B cell (primary cell): ENCODE measurements around the gene POP4. TPM values are rescaled to one million over a fixed set of nuclear protein-coding genes. Genes with fewer than 3 reads are reported as not detected.
A peak's percentile ranks its signal among the peaks of the same experiment; 100 is the strongest.
"Not testable (repeated sequence)": the region's sequence is repeated elsewhere in the genome, so short reads cannot be mapped to it uniquely, and the experiment has no call there.

Experiments used
- ATAC-seq: fragments of 200-7000 bp; cut with Tn5 transposase; one replicate; pipeline ENCODE4 v1.10.0; 2021; ENCODE audit warnings: low read depth, mild to moderate bottlenecking, moderate number of reproducible peaks, moderate library complexity
- CTCF ChIA-PET: fragments of 350-600 bp; sonication (Branson Sonifier 250); formaldehyde crosslinking; loops from one replicate; lab custom pipeline; 2021; ENCODE audit warnings: antibody characterized with exemption, inconsistent platforms; lab: Charles Lee
- POLR2A ChIA-PET: fragments of 350-600 bp; sonication (Branson Sonifier 250); formaldehyde crosslinking; loops from one replicate; lab custom pipeline; 2021; ENCODE audit warnings: antibody characterized with exemption; lab: Charles Lee
- DNase-seq: peaks from one replicate; pipeline ENCODE4 v3.0.0; 2013
- H2AFZ ChIP-seq: 2 replicates; pipeline ENCODE4 v1.6.1; 2012; ENCODE audit warnings: mild to moderate bottlenecking, low read depth, low read length; ENCODE audit not compliant: insufficient read depth, poor library complexity, severe bottlenecking
- H3K27ac ChIP-seq, 2 donors: 1 replicate in 1 of 2; 2 replicates in 1 of 2; pipeline ENCODE4 v1.5.1; 2012 to 2013; ENCODE audit warnings: low read length in 2 of 2, mild to moderate bottlenecking in 2 of 2, moderate library complexity in 1 of 2
- H3K27me3 ChIP-seq, 4 experiments: fragments of 200-600 bp in 1 of 4; sonication (generic) in 1 of 4; replicated peaks in 1 of 4; 1 replicate in 2 of 4; 2 replicates in 2 of 4; pipeline versions ENCODE4 v1.6.1 to v1.7.0; 2013 to 2016; ENCODE audit warnings: low read length in 3 of 4, mild to moderate bottlenecking in 2 of 4, mixed read lengths in 1 of 4, moderate library complexity in 1 of 4; ENCODE audit not compliant: insufficient read depth in 4 of 4, control insufficient read depth in 3 of 4; ENCODE audit errors: control extremely low read depth in 1 of 4
- H3K36me3 ChIP-seq, 2 experiments: replicated peaks in 1 of 2; 1 replicate in 1 of 2; 2 replicates in 1 of 2; pipeline versions ENCODE4 v1.6.1 to v1.7.1; 2013; ENCODE audit warnings: low read length in 1 of 2; ENCODE audit not compliant: insufficient read depth in 2 of 2, control insufficient read depth in 1 of 2; ENCODE audit errors: control extremely low read depth in 1 of 2, extremely low read depth in 1 of 2
- H3K4me1 ChIP-seq, 2 donors: fragments of 200-600 bp in 1 of 2; sonication (generic) in 1 of 2; 1 replicate in 1 of 2; 2 replicates in 1 of 2; pipeline versions ENCODE4 v1.5.1 to v1.6.1; 2013 to 2017; ENCODE audit warnings: low read length in 2 of 2; ENCODE audit not compliant: control insufficient read depth in 2 of 2, insufficient read depth in 2 of 2
- H3K4me2 ChIP-seq: replicated peaks from 2 replicates; pipeline ENCODE3; 2012; ENCODE audit warnings: mild to moderate bottlenecking, low read depth, low read length; ENCODE audit not compliant: poor library complexity, severe bottlenecking
- H3K4me3 ChIP-seq, 5 experiments: fragments of 200-600 bp in 1 of 5; sonication (generic) in 1 of 5; 1 replicate in 3 of 5; 2 replicates in 2 of 5; pipeline versions ENCODE4 v1.5.1 to v1.7.0; 2011 to 2016; ENCODE audit warnings: low read length in 4 of 5, mild to moderate bottlenecking in 4 of 5, low read depth in 2 of 5, control low read depth in 1 of 5, moderate library complexity in 1 of 5; ENCODE audit not compliant: insufficient read depth in 1 of 5; ENCODE audit errors: control extremely low read depth in 1 of 5, extremely low read depth in 1 of 5
- H3K79me2 ChIP-seq: fragments of 200-600 bp; sonication (generic); one replicate; pipeline ENCODE4 v1.6.0; 2016; ENCODE audit warnings: low read length; ENCODE audit not compliant: control insufficient read depth, insufficient read depth
- H3K9ac ChIP-seq: fragments of 200-600 bp; sonication (generic); 2 replicates; pipeline ENCODE4 v1.6.1; 2017; ENCODE audit warnings: mild to moderate bottlenecking, low read length, moderate library complexity
- H3K9me3 ChIP-seq, 3 donors: one replicate each; pipeline versions ENCODE4 v1.6.1 to v1.7.1; 2013; ENCODE audit warnings: low read length in 2 of 3; ENCODE audit not compliant: control insufficient read depth in 2 of 3, insufficient read depth in 1 of 3; ENCODE audit errors: control extremely low read depth in 1 of 3
- H4K20me1 ChIP-seq: 2 replicates; pipeline ENCODE4 v1.6.0; 2012; ENCODE audit warnings: mild to moderate bottlenecking, low read length; ENCODE audit not compliant: insufficient read depth, control insufficient read depth, poor library complexity, severe bottlenecking
- H3K27ac Mint-ChIP-seq: one replicate; pipeline ENCODE4 v1.8.0; 2021; ENCODE audit warnings: mixed read lengths
- H3K27me3 Mint-ChIP-seq: one replicate; pipeline ENCODE4 v1.8.0; 2021; ENCODE audit warnings: mixed read lengths
- H3K4me1 Mint-ChIP-seq: one replicate; pipeline ENCODE4 v1.8.0; 2021; ENCODE audit warnings: mixed read lengths
- H3K4me3 Mint-ChIP-seq: one replicate; pipeline ENCODE4 v1.8.0; 2021; ENCODE audit warnings: mixed read lengths
- H3K9me3 Mint-ChIP-seq: one replicate; pipeline ENCODE4 v1.8.0; 2022; ENCODE audit warnings: mixed read lengths; ENCODE audit not compliant: insufficient read depth
- EZH2 ChIP-seq: IDR thresholded peaks from 2 replicates; pipeline ENCODE4 v1.6.1; 2012; ENCODE audit warnings: borderline replicate concordance, low read depth, mild to moderate bottlenecking, moderate library complexity, low read length; ENCODE audit not compliant: insufficient read depth, poor library complexity, severe bottlenecking
- WGBS: methylation state at CpG from one replicate; pipeline ENCODE4 v1.1.5; 2013; ENCODE audit warnings: missing lambda C conversion rate; ENCODE audit not compliant: insufficient coverage; 5-methylcytosine and 5-hydroxymethylcytosine counted together
- intact Hi-C: fragments of 100-400 bp; cut with micrococcal nuclease; formaldehyde crosslinking; loops from one replicate; pipeline ENCODE4 v1.10.0; 2022
- polyA minus RNA-seq: library from RNA; depleted of rRNA, polyadenylated mRNA; stranded (reverse); fragments of >200 nt; gene quantifications from 2 replicates; pipeline ENCODE4 v1.2.3, GENCODE V29; 2012
- polyA plus RNA-seq: library from polyadenylated mRNA; depleted of rRNA; stranded (reverse); fragments of >200 nt; gene quantifications from 2 replicates; pipeline ENCODE4 v1.2.3, GENCODE V29; 2012
- total RNA-seq, 2 donors: library from RNA; stranded (reverse); fragments of 120-200 nt in 1 of 2; gene quantifications; 1 replicate in 1 of 2; 2 replicates in 1 of 2; pipeline versions ENCODE4 v1.2.3 to v1.2.4, GENCODE V29; 2013 to 2022
- TF ChIP-seq, protein P1 (sequence below): fragments of 200-600 bp; IDR thresholded peaks from one replicate; pipeline ENCODE4 v1.8.0; 2022; ENCODE audit warnings: antibody characterized with exemption, mild to moderate bottlenecking

Gene POP4, protein sequence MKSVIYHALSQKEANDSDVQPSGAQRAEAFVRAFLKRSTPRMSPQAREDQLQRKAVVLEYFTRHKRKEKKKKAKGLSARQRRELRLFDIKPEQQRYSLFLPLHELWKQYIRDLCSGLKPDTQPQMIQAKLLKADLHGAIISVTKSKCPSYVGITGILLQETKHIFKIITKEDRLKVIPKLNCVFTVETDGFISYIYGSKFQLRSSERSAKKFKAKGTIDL
- total RNA-seq = 56.0 and 58.9 TPM in 2 replicates
- 75.9 TPM for total RNA-seq (2013)
- polyA plus RNA-seq = 61.2 and 80.9 TPM in 2 replicates
- polyA minus RNA-seq = 59.7 and 61.2 TPM in 2 replicates

DNA sequence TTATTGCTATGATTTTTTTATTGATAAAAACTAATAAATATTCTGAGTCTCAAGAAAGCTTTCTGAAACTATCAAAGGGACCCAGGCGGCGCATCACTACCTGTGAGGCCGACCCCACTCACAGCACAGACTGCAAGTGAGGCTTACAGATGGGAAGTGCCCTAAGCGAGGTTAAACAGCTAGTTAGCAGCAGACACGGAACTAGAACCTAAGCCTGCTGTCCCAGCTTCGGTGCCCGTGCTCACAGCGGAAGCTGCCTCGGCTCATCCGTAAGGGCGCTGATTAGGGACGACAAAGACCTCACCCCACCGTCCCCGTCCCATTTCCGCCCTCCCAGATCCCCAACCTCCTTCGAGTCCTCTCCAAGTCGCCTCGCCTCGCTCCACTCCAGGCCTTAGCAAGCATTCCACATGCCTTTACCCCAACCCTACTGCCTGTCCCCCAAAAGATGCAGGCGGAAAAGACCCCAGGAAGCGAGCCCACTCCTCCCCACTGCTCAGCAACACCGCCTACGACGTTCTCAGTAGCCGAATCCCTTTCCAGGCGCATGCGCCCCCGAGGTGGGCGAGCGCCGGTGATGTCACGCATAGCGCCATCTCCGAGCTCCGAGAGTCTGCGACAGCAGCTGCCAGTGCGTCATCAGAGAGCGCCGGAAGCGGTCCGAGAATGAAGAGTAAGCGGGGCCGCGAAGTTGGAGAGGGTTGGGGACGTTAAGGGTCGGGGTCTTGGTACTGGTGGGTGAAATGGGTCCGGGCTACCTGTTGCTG is at the start of gene POP4:
Gene POP4, plus strand, starts transcription at position 631 of the 767 bp plus-strand sequence. Its CDS starts 36 bp downstream, at position 667.
- Histone ChIP-seq H3K79me2 (peaks cover 21% of the 10 kb centered on the region), H3K9me3 (no peaks in the 10 kb centered on the region), H3K4me2 (peak within 1 kb of the TSS; percentile 85), H3K36me3 (peaks cover 0 to 19% of the 10 kb centered on the region in 2 experiments), H3K9ac (peak within 1 kb of the TSS; percentile 96), H4K20me1 (no peaks in the 10 kb centered on the region), H3K4me3 (peak within 1 kb of the TSS; percentile 70 to 100 (median 86)), H3K27me3 (no peaks in the 10 kb centered on the region), H3K4me1 (peaks cover 11 to 26% of the 10 kb centered on the region in 2 donors), H2AFZ (peak within 1 kb of the TSS; percentile 76), H3K27ac (peak within 1 kb of the TSS; percentile 98 to 100)
- ChIA-PET CTCF (interaction anchor here (0.7 to 10.7 kb wide), 11 partner anchors 12 to 336 kb away, joined by 3 to 273 read pairs (median 6); partner anchors contain the start of genes C19orf12, PLEKHF1 and URI1), POLR2A (interaction anchor here (1.0 to 3.3 kb wide), 8 partner anchors 59 to 336 kb away, joined by 3 to 29 read pairs (median 9); partner anchors contain the start of genes C19orf12, PLEKHF1 and URI1)
- no peaks in the 10 kb centered on the region for H3K27me3 Mint-ChIP-seq
- no peaks in the 10 kb centered on the region for H3K9me3 Mint-ChIP-seq
- peaks cover 24% of the 10 kb centered on the region for H3K4me1 Mint-ChIP-seq
- ATAC-seq (peak; percentile 69), DNase-seq (peak; percentile 98)
- under 1% methylated on average over 46 of the region's 47 CpGs for WGBS
- TF ChIP-seq EZH2 = no peak
- TF ChIP-seq, protein P1, sequence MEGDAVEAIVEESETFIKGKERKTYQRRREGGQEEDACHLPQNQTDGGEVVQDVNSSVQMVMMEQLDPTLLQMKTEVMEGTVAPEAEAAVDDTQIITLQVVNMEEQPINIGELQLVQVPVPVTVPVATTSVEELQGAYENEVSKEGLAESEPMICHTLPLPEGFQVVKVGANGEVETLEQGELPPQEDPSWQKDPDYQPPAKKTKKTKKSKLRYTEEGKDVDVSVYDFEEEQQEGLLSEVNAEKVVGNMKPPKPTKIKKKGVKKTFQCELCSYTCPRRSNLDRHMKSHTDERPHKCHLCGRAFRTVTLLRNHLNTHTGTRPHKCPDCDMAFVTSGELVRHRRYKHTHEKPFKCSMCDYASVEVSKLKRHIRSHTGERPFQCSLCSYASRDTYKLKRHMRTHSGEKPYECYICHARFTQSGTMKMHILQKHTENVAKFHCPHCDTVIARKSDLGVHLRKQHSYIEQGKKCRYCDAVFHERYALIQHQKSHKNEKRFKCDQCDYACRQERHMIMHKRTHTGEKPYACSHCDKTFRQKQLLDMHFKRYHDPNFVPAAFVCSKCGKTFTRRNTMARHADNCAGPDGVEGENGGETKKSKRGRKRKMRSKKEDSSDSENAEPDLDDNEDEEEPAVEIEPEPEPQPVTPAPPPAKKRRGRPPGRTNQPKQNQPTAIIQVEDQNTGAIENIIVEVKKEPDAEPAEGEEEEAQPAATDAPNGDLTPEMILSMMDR = no peak
- peak within 1 kb of the TSS; percentile 99 for H3K4me3 Mint-ChIP-seq
- intact Hi-C loops = loop anchor here (1.0 to 5.0 kb wide), 7 partner anchors 59 to 394 kb away; partner anchors contain the start of genes CCNE1, PLEKHF1, UQCRFS1 and URI1
- peak within 1 kb of the TSS; percentile 100 for H3K27ac Mint-ChIP-seq

DNA sequence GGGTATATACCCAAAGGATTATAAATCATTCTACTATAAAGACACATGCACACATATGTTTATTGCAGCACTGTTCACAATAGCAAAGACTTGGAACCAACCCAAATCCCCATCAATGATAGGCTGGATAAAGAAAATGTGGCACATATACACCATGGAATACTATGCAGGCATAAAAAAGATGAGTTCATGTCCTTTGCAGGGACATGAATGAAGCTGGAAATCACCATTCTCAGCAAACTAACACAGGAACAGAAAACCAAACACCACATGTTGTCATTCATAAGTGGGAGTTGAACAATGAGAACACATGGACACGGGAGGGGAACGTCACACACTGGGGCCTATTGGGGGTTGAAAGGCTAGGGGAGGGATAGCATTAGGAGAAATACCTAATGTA is 47.0 kb upstream of the POP4 start:
- H3K27ac Mint-ChIP-seq, H3K4me1 Mint-ChIP-seq, H3K27ac ChIP-seq, H3K27me3 ChIP-seq, CTCF ChIA-PET, H3K4me2 ChIP-seq, intact Hi-C loops, H3K4me1 ChIP-seq, H3K36me3 ChIP-seq, H4K20me1 ChIP-seq, H3K79me2 ChIP-seq, H2AFZ ChIP-seq, ATAC-seq, H3K4me3 Mint-ChIP-seq, POLR2A ChIA-PET, DNase-seq, H3K9ac ChIP-seq, H3K4me3 ChIP-seq: not testable (repeated sequence)
- H3K9me3 ChIP-seq = peaks cover 0 to 20% (median 10%) of the 10 kb centered on the region in 3 donors
- Mint-ChIP-seq H3K9me3 (peaks cover 23% of the 10 kb centered on the region), H3K27me3 (peaks cover 11% of the 10 kb centered on the region)
- WGBS = no CpG with 5 or more reads among the region's 2 CpGs
